OCI-LY3 (cell line): ENCODE data around the gene CDCP2.

Experiments used
- EZH2phosphoT487 ChIP-seq: fragments of 200-600 bp; shearing (Covaris generic); IDR thresholded peaks from 2 replicates; pipeline ENCODE4 v1.6.1; 2018; ENCODE audit warnings: antibody characterized with exemption, mixed run types, low read depth
- TF ChIP-seq, protein P1 (sequence below): fragments of 200-600, 300-600 bp; sonication (generic); IDR thresholded peaks from 2 replicates; pipeline ENCODE4 v1.5.1; 2014; ENCODE audit warnings: antibody characterized with exemption, low read length, low read depth

DNA sequence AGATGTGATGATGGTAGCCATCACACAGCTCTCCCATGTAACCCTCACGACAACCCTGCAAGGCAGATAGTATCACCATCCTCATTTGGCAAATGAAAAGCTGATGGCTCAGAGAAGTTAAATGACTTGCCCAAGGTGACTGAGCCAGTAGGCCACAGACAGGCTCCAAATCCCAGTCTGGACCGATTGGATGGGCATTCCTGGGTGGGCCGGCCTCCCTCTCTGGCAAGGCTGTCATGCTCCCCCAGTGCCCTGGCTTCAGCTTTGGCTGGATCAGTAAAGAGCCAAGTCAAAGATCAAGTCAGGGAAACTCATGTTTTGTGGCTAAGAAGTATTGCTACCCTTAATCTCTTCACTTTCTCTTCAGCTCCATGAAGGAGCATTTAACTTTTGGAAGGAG is 41.2 kb downstream of the CDCP2 start:
- TF ChIP-seq, protein P1, sequence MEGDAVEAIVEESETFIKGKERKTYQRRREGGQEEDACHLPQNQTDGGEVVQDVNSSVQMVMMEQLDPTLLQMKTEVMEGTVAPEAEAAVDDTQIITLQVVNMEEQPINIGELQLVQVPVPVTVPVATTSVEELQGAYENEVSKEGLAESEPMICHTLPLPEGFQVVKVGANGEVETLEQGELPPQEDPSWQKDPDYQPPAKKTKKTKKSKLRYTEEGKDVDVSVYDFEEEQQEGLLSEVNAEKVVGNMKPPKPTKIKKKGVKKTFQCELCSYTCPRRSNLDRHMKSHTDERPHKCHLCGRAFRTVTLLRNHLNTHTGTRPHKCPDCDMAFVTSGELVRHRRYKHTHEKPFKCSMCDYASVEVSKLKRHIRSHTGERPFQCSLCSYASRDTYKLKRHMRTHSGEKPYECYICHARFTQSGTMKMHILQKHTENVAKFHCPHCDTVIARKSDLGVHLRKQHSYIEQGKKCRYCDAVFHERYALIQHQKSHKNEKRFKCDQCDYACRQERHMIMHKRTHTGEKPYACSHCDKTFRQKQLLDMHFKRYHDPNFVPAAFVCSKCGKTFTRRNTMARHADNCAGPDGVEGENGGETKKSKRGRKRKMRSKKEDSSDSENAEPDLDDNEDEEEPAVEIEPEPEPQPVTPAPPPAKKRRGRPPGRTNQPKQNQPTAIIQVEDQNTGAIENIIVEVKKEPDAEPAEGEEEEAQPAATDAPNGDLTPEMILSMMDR, result no peak
- TF ChIP-seq EZH2phosphoT487, result no peak
